HG03469 (cell line): Measurements from ENCODE around the gene STIM1.

Experiments used
- ATAC-seq: cut with Tn5 transposase; IDR thresholded peaks from one replicate; pipeline ENCODE4 v1.9.1; 2021; ENCODE audit warnings: mild to moderate bottlenecking, moderate library complexity, moderate number of reproducible peaks; ENCODE audit not compliant: unreplicated experiment

The STIM1 gene

DNA sequence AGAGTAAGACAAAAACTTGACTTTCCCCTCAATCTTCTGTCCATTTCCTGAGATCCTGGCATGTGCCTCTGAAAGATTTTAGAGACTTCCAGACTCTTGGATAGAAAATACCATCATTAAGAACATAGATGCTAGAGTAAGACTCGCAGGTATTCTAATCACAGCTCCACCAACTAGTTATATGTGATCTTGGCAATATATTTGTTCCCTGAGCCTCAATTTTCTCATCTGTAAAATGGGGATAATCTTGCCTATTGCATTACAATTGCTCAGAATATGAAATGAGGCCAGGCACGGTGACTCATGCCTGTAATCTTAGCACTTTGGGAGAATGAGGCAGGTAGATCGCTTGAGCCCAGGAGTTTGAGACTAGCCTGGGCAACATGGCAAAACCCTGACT, 25.4 kb upstream of the STIM1 start:
- no peak for ATAC-seq

DNA sequence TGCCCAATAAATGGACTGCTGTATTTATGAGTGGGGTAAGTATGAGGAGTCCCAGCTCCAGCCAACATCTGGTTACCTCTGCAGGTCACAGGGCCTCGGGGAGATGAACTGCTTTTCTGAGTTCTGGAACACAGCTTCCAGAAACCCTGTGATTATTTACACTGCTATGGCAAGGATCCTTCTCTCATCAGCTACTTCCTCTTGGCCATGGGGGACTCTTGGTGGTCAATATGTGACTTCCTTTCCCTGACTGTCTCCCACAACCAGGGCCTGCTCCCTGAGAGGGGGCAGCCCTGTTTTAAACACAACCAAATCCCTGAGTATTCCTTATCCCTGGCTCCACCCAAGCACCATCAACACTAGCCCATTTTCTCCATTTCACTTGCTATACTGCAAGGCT, 24.7 kb upstream of the STIM1 start:
- no peak for ATAC-seq

DNA sequence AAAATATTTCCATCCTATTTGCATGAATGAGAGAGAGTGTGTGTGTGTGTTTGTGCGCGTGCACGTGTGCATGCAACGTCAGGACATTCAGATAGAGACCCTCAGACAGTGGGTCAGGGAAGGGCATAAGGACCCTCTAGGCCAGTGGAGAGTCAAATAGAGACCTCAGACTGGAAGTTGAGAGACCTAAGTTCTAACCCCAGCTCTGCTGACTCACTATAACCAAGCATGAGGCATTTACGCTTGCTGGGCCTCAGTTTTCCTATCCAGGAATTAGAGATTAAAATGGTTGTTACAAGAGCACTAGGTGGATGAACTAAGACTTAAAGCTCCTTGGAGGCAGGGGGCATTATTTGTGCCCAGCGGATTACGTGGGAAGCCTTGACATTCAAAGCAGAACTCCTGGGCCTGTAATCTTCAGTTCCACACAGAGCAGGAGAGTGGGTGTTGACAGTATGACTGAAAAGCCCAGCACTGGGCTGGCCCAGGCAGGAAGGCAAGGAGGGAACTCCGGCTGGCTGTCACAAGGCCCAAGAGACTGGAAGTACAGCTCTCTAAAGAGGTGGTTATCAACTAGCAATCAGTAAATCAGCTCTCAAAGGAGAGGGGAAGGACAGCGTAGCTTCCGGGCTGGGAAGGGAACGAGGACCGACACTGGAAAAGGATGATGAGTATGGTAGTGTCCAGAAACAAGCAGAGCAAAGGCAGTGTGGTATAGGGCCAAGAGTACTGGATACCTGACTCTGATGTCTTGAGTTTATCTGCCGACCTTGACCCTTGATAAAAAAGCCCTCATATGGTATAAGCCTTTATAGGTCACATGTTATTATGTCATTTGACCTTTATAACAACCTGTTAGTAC, 23.9 kb upstream of the STIM1 start:
- no peak for ATAC-seq

DNA sequence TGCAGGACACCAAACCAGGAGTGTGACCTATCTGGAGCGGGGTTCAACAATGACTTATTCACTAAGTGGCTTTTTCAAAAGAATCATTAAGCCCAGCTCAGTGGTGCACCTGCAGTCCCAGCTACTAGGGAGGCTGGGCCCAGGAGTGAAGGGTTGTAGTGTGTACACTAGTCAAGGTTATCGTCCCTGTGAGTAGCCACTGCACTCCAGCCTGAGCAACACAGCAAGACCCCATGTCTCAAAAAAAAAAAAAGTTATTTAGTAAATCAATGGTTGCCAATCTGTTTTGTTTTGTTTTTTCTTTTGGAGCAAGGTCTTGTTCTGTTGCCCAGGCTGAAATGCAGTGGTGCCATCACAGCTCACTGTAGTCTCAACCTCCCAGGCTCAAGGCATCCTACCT, 22.6 kb upstream of the STIM1 start:
- no peak for ATAC-seq

DNA sequence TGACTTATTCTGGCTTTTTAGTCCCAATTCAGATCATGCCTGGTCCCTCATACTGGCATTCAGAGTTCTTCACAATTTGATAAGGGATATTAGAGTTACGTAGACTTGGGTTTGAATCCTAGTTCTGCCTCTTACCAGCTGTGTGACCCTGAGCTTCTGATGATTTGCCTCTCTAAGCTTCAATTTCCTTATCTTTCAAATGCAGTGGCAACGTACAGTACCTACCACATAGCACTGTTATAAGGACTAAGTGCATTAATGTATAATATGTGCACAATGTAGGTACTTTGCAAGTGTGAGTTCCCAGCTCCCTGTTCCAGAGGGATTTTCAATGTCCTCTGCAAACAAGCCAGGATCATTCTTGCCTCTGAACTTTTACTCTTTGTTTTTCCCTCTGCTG, 22.0 kb upstream of the STIM1 start:
- no peak for ATAC-seq

DNA sequence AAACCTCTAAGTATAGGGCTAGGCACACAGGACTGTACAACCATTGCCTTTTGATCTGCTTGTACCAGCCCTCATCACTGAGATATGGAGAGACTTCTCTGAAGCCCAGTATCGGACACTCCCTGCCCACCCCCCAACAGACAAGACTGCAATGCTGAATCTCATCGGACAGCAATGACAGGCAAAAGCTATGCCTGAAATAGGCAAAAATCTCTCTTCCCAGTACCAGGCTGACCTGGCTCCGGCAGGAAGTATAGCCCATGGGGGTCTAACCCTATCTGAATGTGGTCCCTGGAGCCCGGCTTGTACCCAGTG, 21.2 kb upstream of the STIM1 start:
- ATAC-seq: no peak

DNA sequence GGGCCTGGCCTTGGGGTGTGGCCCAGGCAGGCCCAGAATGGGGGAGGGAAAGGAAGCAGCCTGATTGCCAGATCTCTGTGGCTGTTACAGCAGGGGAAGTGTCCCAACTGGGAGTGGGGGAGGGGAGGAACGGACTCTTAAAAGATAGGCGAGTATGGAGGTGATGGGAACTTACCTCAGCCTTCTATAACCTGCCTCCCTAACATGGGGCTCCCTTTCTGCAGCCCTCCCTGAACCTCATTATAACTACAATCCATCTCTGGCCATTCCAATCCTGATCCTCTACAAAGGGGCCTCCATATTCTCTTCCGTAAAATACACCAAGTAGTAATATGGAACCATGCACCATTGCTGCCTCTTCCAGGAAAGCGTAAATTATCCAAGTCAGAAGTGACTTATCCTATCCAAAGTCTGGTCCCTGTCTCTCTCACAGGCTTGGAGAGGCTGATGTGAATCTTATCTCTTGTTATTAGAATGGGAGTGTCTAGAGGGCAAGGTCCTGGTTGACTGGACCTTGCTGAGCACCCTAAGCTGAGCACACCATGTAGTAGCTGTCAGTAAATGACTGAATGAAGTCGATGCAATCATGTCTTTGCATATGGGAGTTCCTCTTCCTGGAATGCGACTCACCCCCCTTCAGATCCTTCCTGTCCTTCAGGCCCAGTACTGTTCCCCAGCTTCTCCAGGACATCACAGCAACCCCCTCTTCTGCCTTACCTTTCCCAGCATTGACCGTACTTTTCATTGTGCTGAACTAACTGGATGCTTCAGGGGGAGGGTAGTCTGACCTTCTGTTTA, 20.6 kb upstream of the STIM1 start:
- ATAC-seq: no peak

DNA sequence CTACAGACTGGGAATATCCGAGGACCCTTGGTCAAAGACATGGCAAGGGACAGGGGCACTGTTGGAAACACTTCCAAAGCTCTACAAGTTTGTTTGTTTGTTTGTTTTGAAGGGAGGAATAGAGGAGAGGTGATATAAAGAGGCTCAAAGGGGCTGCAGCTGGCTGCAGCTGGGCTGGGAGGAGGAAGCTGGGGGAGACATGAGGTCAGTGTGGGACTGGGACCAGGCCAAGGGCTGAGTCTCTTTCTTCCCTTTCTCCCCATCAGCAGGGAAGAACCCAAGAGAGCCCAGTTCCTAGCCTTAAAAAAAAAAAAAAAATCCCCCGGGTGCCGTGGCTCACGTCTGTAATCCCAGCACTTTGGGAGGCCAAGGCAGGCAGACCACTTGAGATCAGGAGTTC, 19.7 kb upstream of the STIM1 start:
- ATAC-seq: no peak

DNA sequence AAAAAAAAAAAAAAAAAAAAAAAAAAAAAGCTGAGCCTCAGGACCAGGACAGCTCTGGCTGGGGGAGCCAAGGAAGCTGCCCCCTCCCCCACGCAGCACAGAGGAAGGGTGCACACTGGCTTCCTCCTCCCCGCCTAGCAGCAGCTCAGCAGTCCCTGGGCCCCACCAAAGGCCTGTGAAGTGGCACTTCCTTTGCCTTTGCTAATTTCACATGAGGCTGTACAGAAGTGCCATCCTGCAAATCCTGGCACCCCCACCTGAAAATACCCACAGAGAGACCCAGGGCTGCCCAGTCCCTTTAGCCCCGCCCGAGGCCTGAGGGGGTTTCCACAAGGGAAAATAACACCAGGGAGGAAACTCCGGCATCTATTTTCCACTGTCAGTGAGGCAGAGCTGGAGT, 18.6 kb upstream of the STIM1 start:
- ATAC-seq: no peak

DNA sequence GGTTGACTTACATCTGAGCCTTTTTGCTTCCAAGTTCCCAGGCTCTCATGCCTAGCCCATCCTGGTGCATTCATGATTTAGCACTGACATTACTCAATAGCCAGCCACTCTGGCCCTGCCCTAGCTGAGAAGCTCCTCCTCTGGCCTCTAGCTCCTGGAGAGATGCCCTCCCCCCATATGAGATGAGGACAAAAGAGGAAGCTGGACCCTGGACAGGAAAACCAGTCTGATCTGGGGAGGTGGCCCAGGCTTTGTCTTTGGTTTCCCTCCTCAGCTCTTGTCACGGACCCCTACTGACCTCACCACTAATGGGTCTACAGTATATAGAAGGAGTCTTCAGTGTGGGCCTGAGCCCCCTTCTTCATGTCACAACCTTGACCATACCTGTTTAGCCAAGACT, 17.7 kb upstream of the STIM1 start:
- ATAC-seq: no peak

DNA sequence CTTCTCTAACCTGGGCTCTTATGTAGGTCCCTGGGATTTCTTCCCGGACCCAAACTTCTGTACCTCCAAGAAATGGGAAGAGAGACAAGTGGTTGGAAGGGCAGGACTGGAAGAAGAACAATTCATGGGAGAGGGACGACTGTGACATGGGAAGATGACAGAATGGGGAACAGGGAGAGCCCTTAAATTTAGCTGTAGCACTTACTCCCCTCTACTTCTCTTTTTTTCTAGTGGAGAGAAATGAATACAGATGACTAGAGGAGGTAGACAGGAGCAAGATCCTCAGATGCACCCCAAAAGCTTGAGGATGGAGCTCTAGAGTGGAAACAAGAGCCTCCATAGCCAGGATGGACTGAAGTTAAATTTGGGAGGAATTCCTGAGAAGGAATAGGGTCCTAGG, 17.0 kb upstream of the STIM1 start:
- no peak for ATAC-seq

DNA sequence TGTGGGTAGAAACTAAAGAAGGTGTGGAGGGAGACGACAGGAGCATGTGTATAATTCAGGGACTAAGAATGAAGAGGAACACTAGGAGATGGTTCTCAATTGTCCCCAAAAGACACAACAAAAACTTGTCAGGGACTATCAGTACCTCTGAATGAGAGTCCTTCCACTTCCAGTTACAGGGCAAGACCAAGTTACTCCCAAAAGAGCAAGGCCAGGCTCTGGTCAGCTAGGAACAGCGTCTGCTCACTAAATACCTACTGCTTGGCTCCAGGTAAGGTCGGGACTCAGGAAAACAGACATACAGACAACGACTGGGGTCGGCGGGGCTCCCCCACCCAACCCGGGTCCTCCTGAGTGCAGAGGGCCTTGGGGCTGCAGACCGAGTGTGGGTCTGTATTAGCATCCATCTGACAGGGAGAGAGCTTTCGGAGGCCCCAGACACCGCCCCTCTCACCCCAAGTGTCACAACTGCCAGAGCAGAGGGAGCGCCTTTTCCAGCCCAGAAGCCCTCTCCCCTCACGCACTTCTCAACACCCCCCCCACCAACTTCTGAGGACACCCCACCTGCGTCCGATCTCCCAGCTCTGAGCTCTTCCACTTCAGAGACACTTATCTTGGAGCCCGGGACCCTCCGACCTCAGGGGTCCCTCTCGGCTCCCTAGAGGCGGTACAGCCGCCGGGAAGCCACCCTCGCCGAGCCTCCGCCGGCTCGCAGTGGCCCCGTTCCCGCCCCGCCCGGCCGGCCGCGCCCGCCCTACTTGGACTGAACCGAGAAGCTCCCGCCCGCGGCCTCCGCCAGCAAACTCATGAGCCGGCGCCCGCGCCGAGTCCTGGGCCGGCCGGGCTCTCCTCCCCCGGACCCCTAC, 15.2 kb upstream of the STIM1 start:
- no peak for ATAC-seq

DNA sequence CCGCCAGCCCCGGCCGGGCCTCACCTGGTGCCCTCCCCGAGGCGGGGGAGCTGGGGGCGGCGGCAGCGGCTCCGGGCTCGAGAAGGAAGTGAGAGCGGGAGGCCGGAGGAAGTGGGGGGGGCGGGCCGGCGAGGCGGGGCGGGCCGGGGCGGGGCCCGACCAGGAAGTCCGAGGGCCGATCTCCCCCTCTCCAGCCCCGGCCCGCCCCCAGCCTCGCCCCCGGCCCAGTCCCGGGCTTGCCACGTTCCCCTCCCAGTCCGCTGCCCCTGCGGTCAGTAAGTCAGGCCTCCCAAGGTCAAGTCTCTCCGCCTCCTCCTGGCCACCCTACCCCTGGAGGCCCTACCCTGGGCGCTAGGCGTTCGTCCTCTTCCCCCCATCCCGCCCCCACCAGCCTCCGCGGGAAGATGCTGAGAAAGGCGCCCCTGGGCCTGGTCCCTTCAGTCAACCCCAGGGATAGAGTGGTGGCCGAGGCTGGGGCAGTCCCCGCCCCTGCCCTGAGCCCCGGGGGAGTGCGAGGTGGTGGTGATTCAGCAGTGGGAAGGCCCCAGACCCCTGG, 14.5 kb upstream of the STIM1 start, which contains the start of gene RHOG:
TSS of gene RHOG (minus strand) at position 90 of the 556 bp plus-strand sequence. CDS start 12,821 bp downstream, outside the sequence.
- ATAC-seq: peak; percentile 10

DNA sequence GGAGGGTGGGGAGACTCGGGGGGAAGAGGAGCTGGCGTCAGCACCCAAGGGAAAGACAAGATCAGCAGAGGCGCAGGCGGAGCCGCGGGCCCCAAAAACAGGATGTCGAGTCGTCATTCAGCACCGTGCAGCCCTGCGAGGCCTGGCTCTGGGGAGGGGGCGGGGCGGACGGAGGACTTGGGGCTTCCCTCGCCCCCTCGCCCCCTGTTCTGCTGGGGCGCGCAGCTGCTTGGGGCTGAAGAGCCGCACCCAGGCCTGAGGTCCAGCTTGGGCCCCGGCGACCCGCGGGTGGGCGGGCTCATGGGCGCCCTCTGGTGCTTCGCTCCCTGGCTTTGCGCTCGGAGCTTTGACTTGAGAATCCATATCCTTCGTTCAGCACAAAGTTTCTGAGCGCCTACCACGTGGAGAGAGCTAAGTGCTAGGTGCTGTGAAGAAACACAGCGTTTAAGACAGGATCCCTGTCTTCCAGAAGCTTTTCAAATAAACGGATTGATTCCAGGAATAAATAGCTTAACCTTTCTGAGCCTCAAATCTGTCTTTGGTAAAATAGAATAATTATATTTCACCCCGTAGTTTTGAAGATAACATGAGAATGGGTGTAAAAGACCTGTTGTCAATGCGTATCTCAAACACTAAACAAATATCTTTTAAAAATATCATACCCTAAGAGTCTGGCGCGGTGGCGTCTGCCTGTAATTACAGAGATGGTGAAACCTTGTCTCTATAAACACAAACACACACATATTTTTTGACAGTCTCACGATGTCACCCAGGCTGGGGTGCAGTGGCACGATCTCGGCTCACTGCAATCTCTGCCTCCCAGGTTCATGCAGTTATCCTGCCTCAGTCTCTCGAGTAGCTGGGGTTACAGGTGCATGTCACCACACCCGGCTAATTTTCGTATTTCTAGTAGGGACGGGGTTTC, 13.8 kb upstream of the STIM1 start:
- peak; percentile 37 for ATAC-seq

DNA sequence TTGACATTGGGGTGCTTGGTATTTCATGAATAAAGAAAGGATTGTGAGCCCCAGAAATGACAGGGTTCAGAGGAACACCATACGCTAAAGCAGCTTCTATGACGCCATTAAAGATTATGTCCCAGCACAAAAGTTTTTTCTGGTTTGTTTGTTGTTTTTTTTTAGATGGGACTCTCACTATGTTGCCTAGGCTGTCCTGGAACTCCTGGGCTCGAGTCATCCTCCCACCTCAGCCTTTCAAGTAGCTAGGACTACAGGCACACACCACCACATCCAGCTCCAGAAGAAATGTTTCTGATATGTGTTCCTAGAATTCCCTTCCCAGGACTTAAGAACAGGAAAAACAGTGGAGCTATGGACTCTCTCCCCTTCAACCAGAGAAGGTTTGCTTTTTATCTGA, 12.1 kb upstream of the STIM1 start:
- no peak for ATAC-seq

DNA sequence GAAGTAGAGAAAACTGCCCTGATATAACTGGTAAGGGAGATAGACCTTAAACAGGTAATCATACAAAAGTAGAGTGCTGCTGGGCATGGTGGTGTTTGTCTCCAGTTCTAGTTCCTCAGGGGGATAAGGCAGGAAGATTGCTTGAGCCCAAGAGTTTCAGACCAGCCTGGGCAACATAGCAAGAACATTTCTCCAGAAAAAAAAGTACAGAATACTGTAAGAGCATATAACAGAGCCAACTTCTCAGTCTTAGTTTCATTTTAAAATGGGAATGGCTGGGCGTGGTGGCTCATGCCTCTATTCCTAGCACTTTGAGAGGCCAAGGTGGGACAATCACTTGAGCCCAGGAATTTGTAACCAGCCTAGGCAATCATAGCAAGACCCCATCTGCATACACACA, 10.2 kb upstream of the STIM1 start:
- ATAC-seq: no peak

DNA sequence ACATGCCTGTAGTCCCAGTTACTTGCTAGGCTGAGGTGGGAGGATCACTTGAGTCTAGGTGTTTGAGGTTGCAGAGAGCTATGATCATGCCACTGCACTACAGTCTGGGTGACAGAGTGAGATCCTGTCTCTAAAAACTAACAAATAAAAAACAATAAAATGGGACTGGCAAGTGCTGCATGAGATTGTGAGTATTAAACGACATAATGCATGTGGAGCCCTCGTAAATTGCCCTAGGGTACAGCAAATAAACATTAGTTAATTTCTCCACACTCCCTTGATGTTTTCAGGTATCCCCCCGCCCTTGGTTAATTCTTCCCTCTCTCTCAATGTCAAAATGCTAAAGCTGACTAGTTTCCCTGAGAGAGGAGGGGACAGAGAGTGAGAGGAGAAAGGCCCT, 9.8 kb upstream of the STIM1 start:
- no peak for ATAC-seq

DNA sequence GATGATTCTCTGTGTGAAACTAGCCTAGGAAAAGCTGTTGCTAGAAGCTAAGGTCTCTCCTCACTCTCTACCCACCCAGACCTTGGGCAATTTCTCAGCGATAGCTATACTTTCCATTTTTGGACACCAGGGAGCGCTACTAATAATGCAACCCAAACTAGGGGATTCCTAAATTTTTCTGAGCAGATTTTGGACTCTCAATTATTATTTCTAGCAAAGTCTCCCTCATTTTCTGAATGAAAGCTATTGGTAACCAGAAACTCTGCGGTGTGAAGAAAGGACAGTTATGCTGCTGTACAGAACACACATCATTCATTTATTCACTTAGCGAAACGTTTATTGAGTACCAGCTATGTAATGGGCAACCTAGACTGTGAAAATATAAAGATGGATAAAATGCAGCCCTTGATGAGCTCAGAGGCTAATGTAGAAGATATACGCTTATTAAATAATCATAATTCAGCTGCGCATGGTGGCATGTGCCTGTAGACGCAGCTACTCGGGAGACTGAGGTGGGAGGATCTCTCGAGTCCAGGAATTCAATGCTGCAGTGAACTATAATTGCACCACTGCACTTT, 6.1 kb upstream of the STIM1 start:
- no peak for ATAC-seq

DNA sequence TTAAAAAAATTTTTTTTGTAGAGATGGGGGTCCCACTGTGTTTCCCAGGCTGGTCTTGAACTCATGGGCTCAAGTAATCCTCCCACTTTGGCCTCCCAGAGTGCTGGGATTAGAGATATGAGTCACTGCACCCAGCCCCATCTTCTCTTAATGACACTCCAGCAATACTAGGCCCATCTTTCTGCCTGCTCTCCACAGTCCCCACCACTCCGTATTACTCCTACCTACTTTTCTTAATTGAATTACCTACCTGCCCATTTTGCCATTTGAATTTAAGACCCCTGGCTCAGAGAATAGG, 2.0 kb upstream of the STIM1 start:
- ATAC-seq: no peak
